Activated CD4-positive, CD25-positive, alpha-beta regulatory T cell treated with anti-CD3 and anti-CD28 coated beads, Interleukin-2, amount 50 U/mL, for 24 hours (primary cell): ENCODE data around the gene ENTR1.
"Not testable (repeated sequence)": the region's sequence is repeated elsewhere in the genome, so short reads cannot be mapped to it uniquely, and the experiment has no call there.

Experiments used
- ATAC-seq, 2 donors: fragments of 150-1000 bp; cut with Tn5 transposase; one replicate each; pipeline ENCODE4 v1.10.0; 2021; ENCODE audit warnings: mild to moderate bottlenecking in 1 of 2, moderate library complexity in 1 of 2

ENTR1 gene

DNA sequence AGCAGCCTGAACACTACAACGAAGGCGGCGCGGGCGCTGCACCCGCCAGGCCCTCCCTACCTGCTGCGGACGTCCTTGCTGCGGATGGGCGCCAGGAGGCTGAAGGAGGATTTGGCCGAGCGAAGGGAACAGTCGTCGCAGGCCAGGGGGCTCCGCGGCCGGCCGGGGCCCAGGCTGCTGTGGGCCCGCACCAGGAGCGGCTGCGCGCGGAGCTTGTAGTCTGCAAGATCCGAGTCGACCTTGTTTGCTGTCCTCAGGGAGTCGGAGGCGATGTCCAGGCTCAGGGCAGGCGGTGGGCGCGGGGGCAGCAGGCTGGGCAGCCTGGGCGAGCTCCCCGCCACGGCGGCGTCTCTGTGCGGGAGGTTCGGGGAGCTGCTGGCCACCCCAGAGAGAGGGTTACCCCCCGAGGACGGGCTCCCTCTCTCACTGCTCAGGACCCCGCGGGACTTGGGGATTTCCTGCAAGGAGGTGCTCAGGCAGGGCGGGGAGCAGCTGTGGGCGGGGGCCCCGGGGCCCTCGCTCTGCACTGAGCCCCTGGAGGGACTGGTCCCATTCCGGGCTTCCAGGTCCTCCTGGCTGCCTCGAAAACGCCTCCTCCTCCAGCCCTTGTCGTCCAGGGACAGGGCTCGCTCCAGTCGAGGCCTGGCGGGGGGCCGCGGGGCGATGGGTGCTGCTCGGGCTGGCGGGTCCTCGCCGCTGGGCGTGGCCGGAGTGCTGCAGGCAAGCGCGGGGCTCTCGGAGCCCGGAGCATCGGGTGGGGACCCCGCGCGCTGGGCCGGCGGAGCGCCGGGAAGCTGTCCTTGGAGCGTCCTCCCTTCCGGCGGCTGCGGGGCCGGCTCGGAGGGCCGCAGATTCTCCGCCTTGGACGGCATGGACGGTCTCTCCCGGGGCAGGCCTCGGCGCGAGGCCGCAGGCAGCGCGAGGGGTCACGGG, 28.4 kb upstream of the ENTR1 start:
- peak; percentile 74 to 77 for ATAC-seq

- no peak for ATAC-seq
Measured at GRCh38 chr9:136437839-136438547, 27.6 kb upstream of the ENTR1 start.

DNA sequence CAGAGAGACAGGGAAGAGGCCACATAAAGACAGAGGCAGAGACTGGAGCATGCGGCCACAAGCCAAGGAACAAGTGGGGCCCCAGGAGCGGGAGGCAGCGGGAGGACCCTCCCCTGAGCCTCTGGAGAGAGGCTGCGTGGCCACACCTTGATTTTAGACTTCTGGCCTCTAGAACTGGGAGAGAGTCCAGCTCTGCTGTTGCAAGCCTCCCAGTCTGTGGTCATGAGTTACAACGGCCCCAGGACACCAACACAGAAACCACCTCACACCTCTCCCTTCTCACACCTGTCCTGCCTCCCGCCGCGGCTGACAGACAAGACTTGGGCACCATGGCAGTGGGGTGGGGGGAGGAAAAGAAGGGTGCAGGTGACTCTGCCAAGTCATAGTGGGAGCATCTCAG, 27.0 kb upstream of the ENTR1 start:
- ATAC-seq: no peak

DNA sequence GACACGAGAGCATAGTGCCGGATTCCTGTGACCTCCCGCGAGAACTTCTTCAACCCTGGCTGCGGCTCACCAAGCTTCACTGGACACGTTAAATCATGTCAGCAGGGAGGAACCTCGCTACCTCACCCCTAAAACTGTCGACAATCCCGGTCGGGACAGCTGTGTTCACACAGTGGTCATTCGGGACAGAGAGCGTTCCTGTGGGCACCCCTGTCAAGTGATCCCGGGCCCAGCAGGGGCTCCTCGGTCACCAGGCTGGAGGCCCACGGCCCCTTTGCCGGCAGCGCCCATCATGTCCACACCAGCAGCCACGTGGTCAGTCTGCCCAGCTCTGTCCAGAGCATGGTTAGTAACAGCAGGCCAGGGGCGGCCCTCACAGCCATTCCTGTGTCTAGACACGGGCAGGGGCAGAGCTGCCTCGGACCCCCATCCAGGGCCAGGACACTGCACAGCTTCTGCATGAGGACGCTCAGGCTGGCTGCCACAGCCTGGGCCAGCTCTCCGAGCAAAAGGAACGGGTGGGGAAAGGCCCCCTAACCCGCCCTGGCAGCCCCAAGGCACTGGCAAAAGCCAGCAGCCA, 25.7 kb upstream of the ENTR1 start:
- ATAC-seq: no peak

- no peak for ATAC-seq
Measured at GRCh38 chr9:136434580-136435169, 24.3 kb upstream of the ENTR1 start.

DNA sequence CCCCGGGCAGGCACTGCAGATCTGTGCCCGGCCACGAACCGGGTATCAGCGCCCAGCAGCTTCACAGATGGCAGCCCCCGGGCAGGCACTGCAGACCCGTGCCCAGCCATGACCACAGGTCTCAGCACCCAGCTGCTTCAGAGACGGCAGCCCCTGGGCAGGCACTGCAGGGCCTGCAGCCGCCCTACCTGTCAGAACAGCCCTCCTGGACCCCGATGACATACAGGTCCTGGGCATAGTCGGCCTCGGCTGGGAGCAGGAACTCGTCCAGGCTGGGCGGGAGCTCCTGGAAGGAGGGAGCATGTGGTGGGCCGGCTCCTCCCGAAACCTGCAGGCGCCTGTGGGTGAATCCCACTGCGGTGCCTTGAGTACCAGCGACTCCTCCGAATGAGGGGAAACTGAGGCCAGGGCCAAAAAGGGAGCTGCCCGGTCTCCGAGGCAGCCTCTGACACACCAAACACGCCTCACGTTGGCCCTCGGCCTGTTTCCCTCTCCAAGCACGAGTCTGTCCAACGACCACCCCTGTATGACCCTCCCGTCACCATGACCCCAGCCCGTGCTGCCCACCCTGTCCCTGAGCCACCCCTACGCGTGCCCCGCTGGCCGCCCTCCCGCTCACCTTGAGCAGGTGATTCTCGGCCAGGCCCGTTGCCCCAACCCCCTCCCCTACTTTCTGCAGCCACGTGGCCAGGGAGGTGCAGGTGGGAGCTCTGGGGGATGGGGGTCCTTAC, 23.6 kb upstream of the ENTR1 start:
- no peak for ATAC-seq

- no peak for ATAC-seq
Measured at GRCh38 chr9:136433043-136433715, 22.8 kb upstream of the ENTR1 start.

- ATAC-seq: no peak
Measured at GRCh38 chr9:136432591-136432990, 22.2 kb upstream of the ENTR1 start.

DNA sequence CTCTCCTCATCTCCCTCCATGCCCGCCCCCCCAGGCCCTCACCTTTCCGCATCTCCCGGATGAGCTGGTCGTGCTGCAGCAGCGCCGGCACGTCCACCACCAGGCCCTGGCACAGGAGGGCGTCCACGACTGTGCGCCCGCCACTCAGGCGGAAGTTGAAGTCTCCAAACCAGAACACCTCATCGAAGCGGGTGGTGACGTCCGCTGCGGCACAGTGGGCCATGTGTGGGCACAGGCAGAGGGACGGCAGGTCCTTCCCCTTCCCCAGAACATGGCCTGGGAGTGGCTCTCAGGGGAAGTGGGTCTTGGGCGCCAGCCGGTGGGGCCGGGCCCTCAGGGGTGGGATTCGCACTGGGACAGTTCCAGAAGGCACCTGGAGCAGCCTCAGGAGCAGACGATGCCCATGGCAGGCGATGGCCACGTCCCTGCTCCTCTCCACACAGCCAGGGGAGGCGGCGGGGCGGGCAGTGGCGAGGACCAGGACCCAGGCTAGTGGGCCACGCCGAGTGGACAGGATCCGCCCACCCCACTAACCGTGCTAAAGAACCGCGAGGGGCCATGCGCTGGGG, 21.5 kb upstream of the ENTR1 start:
- ATAC-seq: no peak

DNA sequence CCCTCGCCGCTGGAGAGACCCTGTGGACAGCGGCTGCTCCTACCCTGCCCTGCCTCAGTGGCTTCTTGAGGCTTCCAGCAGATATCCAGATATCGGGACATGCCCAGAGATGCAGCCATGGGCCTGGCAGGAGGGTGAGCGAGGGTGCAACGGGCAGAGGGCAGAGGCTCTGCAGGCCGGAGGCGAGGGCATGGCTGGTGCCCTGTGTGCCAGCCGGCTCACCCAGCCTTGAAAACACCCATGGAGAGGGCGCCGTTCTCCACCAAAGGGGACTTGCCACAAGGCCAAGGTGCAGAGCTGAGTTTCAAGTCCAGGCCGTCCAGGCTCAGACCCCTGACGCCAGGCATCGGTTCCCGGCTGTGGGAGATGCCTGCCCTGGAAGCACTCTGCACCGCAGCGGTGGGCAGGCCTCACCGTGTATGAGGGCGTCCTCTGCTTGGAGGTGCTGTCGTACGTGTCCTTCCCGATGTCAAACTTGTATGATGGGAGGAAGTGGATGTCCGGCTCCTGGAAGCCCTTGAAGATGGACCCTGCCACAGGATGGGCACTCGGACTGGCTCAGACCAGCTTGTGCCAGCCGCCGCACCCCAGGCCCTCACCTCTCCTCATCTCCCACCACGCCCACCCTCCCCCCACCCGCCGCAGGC, 20.3 kb upstream of the ENTR1 start:
- no peak for ATAC-seq

DNA sequence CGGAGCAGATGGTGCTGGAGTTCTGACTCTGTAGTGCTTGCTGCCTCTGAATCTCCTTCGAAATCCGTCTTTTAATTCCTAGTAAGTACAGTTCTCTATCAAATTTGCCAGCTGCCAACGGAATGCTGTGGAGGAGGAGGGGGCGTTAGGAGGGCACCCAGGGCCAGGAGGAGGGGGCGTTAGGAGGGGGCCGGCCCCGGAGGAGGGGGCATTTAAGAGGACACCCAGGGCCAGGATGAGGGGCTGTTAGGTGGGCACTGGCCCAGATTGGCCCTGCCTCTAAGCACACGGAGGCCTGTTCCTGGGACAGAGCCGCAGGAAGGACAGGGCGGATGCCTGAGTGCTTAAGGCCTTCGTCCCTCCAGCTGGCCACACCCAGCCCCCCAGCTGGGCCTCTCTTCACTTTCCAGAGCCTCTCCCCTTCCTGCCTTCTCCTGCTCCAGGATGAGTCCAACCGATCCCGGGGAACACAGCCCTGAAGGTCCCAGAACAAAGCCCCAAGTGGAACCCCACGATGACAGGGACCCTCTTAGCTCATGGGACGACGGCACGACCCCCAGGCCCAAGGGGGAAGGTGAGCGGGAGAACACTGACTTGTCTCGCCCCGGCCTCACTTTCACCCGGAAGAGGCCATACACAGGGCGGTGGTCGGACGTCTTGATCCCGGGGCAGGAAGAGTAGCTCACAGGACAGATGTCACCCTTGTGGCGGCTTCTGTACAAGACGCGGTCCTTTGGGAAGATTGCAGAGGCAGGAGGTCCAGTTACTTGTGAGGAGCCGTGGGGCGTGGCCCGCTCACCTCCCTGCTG, 19.5 kb upstream of the ENTR1 start:
- ATAC-seq: no peak

DNA sequence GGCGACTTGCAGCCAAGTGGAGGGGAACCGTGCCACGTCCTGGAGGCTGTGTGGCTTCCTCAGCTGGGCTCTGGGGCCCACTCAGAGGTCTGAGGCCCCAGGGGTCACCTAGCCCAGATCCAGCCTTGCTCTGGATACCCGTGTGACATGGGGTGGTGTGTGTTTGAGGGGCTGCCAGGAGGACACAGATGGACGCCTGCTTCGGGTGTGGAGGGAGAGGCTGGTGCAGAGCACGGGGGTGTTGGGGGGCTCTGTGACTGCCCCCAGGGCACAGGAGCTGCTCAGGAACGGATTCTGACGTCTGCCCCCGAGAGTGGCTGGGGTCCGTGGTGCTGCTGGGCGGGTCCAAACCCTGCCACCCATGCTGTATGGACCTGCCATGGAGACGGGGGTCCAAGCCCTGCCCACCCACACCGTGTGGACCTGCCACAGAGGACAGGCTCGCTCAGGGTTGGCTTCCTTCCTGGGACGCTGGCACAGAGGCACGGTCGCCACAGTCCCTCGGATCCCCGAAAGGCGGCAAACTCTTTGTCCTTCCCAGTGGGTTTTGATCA, 18.7 kb upstream of the ENTR1 start:
- ATAC-seq: no peak

DNA sequence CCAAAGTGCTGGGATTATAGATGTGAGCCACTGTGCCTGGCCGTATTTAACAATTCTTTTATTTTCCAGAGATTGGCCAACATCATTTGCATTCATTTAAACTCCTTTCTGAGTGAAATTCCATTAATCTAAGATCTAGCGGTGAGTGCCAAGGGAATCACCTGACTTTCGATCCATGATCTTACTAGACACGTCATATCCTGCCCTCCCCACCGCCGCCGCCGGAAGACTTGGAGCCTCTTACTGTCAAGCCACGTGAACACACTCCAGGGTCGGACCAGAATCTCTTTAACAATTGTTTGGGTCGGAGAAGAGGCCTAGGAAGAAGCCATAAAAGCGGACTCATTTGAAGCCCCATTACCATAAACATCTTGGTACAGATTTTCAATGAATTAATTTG, 16.4 kb upstream of the ENTR1 start:
- no peak for ATAC-seq

DNA sequence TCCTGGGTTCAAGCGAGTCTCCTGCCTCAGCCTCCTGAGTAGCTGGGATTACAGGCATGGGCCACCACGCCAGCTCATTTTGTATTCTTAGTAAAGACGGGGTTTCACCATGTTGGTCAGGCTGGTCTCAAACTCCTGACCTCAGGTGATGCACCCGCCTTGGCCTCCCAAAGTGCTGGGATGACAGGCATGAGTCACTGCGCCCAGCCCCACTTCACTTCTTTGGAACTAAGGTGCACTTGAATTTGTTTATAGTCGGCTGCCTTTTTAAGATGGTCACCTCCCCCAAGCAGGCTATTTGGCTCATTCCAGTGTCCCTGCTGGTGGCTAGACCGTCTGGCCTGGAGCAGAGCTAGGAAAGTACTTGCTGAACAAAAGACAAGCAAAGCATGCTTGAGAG, 15.0 kb upstream of the ENTR1 start:
- not testable (repeated sequence) for ATAC-seq

- ATAC-seq: no peak
Measured at GRCh38 chr9:136424750-136425362, 14.4 kb upstream of the ENTR1 start.

DNA sequence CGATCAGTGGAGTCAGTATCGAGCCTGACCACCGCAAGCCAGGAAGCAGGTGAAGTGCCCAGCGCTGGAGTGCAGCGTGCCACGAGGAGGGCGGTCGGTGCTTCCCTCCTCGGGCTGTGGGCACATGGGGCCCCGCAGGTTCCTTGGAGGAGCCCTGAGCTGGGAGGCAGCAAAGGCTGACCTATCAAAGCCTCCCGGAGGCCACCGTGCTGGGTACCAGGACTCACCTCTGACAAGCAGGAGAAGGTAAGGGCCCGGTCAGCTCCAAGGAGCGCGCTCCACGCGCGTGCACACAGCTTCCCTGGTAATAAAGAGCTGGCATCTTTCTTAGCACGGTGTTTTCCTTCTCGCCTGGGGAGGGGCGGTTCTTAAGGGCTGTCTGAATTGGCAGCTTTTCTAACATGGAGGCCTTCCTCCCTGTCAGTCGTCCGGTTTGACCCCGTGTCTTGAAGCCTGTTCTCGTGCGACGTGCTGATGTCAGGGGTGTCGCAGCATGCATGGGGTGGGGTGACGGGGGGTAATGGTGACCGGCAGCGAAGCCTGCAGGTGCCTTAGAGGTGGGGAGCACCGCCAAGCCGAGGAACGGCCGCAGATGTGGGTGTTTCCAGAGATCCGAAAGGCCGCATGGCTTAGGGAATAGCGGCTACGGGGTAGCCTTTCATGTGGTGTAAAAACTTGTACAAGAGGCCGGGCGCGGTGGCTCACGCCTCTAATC, 13.2 kb upstream of the ENTR1 start:
- no peak for ATAC-seq

DNA sequence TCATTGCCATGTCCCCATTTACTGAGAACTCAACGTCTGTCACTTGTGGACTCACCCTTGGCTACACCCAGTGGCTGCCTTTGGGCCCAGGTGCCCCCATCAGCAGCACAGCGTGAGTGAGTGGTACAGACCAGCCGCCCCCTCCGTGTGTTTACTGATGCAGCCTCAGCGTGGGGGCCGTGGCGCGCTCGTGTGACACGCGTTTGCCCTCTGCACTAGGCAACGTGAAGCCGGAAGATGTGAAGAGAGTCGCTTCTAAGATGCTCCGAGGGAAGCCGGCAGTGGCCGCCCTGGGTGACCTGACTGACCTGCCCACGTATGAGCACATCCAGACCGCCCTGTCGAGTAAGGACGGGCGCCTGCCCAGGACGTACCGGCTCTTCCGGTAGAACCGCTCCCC, 12.5 kb upstream of the ENTR1 start:
- ATAC-seq: no peak

DNA sequence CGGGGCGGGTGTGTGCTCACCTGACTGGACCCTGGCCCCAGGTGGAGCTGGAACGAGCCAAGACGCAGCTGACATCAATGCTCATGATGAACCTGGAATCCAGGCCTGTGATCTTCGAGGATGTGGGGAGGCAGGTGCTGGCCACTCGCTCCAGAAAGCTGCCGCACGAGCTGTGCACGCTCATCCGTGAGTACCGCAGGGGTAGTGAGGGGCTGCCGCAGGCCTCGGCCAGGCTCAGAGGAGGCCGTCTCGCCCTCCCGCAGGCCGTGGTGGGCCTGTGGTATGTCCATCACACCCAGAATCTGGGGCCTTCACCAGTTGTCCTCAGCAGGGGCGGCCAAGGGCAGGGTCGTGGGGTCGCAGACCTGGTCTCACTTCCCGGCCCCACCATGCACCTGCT, 11.4 kb upstream of the ENTR1 start:
- ATAC-seq: no peak

DNA sequence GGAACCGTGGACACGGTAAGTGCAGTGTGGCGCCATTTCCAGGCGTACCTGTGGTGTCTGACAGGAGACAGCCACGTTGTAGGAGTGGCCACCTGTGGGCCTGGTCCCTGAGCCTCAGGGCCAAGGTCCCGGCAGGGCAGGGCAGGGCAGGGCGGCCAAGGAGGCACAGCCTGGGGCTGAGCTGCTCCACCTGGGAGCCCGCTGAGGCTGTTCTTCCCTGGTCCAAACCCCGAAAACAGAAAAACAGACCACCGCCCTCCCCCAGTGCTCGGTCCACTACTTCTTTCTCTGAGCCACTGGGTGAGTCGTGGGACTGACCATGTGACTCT, 8.6 kb upstream of the ENTR1 start:
- ATAC-seq: no peak
